Fibroblast of skin of back (primary cell): Measurements from ENCODE around the gene WDR86.

ENCODE experiments used
- DNase-seq: peaks from one replicate; pipeline ENCODE4 v3.0.0-alpha.2; 2013

Gene WDR86

DNA sequence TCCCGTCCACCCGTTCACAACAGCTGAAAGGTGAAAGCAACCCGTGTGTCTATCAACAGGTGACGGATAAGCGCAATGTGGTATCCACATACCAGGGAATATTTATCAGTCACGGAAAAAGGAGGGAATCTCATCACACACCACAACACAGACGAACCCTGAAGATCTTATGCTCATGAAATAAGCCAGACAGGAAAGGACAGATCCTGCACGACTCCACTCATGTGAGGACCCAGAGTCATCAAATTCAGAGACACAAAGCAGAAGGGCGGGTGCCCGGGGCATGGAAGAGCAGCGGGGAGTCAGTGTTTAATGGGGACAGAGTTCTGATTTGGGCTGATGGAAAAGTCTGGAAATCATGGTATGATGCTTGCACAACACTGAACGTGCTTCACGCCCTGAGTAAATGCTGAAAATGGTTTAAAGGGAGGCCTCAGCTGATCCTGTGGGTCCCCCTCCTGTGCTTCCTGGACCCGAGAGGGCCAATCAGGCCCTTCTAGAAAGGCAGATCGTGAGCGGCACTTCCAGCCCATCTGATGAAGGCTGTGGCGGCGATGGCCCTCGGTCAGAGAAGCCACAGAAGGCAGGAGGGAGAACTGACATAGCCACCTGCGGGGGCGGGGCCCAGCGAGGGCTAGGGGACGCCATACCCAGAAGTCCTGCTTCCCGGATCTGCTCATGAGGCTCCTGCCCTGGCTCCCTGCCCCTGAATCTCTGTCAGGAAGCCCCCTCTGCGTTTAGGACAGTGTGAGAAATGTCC, 19.1 kb downstream of the WDR86 start:
- no peak for DNase-seq

DNA sequence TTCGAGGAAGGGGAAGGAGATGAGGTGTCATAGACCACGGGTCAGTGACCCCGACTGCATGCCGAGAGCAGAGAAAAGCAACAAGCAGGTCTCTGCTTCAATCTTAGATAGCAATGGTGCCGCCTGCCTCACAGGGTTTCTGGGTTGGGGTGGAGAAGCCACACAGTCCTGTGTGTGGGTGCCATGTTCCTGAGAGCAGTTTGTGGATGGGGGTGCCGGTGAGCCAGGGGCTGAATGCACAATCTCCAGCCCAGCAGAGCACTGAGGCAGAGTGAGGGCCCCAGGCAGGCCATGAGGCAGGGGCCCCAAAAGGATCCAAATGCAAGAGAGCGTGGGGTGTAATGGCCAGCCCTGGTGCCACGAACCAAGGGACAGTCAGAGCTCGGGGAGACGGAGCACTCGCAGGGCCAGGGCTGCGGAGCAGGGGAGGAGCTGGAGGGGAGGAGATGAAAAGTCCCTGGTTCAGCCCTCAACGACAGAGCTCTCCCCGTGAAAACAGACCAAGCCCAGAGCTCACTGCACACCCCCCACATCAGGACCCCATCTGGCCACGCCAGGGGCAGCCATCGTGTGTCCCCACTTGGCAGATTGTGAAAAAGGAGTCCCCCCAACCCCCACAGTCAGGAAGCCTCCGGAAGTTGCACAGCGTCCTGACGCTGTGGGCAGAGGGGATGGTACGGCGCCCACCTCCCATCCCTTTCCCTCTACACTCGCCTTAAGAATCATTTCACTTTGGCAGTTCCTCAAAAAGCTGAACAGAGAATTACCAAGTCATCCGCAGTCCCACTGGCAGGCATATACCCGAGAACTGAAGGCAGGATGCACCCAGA, 19.9 kb downstream of the WDR86 start:
- DNase-seq = no peak

DNA sequence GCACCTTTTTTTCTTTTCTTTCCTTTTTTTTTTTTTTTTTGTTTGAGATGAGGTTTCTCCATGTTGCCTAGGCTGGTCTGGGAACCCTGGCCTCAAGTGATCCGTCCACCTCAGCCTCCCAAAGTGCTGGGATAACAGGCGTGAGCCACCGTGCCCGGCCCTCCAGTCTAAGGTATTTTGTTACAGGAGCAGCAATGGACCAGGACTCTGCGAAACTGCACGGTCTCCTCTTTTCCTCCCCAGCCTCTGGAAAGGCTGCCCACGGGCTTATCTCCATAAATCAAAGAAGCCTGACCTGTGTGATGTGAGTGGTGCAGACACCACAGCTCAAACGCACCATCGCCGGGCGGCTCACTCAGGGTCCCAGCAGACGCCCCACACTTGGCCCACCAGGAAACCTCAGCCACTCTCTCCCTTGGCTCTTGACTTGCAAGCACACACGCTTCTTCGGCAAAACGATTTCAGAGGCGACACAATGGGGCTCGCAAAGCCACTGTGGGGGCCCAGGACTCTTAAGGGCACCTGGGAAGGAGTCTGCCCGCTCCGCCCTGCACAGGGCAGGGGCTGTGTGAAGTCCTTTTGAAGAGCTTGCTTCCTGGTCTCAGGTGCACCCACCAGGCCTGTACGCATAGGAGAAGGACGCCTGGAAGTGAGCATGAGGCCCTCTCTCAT, 20.6 kb downstream of the WDR86 start:
- DNase-seq = no peak

DNA sequence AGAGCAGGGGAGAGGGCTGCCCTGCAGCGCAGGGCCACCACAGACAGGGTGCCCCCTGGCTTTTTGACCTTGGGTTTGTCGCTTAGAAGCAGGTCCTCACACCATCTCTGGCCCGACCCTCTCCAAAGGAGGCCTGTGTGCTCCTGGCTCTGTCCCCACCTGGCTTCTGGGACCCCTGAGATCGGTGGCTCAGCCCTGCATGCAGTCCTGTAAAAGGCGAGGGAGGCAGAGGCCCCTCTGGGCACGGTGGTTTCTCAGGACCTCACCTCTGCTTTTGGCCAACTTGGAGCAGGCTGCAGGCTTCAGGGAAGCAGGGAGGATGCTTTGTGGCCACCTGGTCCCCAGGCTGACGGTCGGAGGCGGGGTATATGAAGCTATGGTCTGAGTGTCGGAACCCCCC, 21.4 kb downstream of the WDR86 start:
- DNase-seq = no peak

DNA sequence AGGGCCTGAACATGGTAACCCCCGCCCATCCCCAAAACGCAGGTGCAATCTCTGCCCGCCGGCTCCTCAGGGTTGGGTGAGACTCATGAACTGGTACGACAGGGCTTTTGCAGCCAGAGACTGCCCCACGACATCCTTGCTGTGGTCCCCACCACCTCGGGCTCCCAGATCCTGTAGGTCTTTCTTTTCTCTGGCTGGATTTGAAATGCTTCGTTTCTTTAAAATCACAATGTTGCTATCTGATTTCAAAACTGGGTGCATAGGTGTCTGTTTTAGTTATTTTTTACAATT, 21.9 kb downstream of the WDR86 start:
- DNase-seq = no peak

DNA sequence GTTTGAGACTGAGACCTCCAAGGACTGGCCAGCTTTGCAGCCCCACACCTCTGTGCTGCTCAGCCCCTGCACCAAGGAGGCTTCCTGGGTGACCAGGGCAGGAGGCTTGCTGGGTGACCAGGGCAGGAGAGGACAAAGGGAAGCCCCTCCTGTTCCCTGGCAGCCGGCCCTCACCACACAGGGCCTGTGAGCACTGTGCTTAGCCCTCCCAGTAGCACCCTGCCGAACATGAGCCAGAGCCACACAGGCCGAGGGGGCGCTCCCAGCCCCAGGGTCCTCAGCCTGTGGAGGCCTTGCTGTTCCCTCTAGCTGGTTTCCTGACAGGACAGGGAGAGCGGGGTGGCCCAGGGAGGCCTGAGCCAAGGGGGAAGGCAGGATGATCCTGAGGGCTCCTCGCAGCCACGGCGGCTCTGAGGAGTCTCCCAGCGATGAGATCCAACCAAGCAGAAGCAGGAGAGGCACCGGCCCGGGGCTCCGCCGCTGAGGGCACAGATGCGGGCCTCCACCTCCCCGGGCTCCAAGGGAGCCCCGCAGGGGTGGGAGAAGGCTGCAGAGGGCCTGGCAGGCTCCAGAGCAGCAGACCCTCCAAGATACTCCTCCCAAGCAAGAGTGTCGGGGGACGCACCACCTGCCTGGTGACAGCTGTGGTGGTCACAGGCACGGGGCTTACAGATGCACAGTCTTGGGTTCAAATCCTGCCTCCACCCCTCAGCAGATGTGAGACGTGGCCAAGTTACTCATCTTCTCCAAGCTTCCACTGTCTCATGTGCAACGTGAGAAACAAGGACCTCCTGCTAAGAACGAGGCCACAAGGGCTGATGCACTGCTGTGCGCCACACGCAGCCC, 22.5 kb downstream of the WDR86 start:
- DNase-seq = no peak

DNA sequence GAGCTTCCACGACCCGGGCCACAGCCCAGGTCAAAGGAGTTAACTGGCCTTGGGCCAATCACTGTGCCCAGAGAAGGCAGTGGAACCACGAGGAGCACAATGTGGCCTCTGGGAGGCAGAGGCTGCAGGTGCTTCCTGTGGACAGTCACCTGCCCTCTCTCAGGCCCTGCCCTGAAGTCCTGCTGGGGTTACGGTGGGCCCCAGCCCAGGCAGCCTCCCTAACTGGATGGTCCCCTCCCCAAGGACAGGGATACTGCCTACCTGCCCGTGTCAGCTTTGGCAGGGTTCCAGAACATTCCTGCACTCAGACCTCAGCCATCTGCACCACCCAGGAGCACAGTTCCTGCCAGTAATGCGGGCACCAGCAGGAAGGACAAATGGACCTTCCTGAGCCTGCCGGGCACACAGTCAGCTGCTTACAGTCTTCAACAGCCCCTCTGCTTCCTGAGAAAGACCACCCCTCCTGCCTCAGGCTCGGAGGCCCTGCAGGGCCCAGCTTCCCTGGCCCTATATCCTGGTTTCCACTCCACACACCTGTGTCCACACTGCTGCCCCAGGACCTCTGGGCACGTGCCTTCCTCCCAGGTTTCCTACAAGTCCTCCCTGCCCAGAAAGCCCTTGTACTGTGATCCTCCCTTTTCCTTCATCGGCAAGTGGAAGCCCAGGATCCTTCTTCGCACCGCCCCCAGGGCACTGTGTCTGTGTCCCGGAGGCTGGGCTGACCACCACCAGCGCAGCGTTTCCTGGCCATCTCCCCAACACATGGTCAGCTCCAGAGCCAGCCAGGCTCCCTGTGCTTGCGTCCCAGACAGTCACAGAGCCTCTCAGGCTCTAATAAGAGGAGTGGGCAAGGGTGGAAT, 23.3 kb downstream of the WDR86 start:
- no peak for DNase-seq

DNA sequence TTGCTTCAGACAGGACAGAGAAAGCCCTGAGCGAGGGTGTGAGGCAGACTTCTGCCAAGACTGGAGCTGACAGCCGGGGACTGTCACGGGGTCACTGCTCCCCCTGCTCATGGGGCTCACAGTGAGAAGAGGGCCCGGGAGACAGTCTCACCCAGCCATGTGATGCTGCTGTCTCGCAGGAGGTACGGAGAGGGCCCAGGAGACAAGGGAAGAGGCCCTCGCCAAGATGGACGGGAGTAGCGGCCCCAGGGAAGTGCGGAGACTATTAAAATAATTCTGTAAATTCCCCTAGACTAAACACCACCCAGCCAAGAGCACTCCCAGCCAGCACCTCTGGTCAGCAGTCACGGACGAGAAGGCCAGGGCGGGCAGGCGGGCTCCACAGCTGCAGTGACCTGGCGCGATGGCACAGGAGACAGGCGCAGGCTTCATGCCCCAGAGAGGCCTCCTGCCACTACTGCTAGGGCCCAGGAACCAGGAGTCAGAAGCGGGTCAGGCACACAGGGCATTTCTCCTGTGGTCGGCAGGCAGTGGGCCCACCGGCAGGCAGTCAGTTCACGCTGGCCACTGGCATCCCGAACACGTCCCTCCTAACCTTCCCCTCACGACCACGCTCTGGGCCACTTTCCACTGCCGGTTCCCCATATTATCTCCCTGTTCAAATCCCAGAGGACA, 24.1 kb downstream of the WDR86 start:
- DNase-seq = no peak

DNA sequence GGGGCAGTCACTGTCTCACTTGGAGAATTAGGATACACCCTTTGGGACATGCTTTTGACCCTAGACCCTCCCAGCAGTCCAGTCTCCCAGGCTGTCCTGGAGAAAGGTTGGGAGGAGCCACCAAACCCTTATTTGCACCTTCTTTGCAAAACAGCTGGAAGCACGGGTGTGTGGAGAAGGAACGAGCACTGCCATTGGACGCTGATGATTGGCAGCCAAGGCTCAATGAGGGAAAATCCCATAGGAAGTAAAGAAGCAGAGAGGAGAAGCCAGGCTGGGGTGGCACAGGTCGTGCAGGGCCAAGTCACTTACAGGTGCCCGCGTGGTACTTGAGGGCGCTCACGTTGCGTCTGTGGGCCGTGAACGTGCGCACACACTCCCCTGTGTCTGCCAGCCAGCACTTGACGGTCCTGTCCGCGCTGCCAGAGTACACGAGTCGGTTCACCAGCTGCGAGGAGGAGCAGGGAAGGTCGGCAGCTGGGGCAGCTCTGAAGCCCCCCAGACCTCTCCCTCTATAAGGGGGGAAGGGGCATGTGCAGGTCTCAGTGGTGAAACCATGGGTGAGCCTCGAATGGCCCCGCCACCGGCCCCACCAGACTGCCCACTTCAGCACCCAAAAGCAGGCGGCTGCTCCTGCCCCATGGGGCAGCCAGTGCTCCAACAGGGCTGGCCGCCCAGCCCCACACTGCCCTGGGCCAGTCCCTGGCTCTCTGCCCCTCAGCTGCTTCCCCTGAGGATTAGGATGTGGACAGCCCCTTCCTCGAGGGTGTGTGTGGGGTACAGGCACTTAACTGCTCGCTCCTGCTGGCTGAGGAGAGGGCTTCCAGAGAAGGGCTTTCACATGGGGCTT, 24.8 kb downstream of the WDR86 start:
- no peak for DNase-seq

DNA sequence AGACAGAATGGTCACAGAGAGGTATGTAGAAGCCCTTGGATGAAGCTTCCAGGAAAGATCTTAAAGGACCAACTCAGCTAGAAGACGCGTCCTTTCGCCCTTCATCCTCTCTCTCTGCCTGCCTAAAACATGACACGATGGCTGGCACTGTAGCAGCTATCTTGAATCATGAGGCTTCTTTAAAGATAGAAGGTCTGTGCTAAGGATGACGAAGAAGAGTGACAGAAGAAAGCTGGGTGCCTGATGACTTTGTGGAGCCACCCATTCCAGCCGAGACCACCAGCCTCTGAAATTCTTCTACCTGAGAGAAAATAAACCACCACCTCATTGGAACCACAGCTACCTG, 25.5 kb downstream of the WDR86 start:
- DNase-seq = no peak

DNA sequence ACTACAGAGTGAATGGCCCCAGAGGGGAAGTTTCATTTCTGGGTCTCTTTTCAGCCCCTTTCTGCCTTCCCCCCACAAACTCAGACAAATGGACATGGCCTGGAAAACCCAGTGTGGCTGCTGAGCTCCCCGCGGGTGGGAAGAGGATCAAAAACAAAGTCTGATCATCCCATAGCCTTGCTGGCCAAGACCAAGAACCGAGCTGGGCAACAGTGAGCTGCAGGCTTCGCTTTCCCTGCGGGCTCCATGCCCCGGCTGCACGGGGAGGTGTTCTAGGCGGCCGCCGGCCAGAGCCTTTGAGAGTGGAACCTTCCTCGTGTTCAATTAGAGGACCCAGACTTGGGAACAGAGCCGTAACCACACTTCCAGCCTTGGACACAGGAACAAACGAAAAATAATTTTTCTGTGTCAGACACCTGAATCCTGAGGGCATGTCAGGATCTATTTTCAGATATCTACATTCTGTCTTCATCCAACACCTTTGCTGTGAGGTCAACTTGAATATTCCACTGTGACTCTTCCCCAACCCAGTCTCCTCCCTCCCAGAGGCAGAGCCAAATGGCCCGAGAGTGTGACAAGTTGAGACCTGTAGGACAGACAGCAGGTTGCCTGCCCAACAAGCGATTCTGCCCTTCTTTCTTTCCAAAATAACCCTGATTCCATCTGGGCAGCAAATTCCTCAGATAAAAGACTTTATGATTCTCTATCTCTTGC, 26.0 kb downstream of the WDR86 start:
- DNase-seq = no peak

DNA sequence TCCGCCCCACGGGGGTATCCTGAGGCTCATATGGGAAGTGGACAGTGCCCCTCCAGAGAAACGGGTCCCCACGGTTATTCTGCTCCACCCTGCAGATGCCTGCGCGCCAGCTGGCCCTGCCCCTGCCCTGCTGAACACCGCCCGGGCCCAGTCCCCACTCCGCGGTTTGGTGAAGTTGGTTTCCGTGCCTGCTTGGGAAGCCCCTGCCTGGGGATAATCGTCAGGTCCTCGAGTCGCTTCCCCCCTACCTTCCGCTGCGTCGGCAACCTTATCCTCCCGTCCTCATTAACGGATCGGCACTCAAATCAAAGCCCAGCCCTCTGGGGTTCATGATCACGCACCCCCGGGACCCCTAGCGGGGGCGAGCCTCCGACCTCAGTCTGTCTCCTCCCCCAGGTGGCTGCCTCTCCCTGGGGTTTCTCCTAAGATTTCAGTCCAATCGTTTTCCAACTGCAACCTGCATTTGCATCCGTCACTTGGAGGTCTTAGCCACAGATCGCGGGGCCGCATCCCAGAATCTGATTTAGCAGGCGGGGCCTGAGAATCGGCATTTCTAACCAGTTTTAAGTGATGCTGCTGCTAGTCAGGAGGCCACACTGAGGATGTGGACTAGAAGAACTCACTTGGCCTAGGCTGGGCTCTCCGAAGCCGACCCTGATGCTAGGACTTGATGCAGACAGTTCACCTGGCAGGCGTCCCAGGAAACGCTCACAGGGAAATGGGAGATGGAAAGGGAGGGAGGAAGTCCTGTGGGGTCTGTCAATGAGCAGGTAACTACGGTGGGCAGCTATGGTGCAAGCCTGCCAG, 27.6 kb downstream of the WDR86 start:
- DNase-seq = no peak

DNA sequence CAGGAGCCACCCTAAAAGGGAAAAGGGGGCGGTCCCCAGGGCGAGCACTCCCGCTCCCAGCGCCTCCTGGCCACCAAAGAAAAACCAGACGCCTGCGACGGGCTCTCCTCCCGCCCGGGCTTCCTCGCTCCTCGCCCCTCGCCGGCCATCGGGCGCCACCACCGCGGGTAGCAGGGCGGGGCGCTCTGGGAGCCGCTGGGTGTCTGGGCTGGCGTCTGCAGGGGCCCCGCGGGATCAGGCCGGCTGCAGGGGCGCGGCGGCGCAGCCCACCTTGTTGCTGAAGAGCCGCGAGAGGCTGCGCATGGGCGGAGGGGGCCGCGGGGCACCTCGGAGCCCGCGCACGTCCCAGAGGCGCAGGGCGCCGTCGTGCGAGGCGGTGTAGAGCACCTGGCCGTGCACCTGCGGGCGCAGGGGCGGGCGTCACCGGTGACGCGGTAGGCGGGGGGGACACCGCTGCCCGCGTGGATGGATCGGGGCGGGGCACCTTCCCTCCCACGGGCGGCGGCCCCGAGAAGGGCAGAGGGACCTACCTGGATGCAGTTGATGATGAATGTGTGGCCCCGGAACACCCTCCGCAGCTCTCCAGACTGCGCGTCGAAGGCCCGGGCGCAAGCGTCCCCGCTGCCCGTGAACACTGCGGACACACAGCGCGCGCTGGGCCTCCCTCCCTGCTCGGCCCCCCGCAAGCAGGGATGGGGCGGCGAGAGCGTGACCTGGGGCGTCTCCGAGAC, 28.3 kb downstream of the WDR86 start:
- DNase-seq = no peak

DNA sequence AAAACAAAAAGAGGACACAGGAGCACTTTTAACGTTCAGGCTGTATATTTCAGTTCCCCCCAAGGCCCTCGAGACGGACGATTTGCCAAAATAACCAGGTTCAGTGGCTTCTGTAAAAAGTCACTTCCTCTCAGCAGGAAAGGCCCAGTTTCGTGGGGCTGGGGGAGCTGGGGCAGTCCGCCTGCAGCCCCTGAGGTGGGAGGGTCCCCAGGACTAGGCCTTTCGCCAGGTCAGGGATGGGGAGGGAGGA, 28.8 kb downstream of the WDR86 start:
- no peak for DNase-seq

DNA sequence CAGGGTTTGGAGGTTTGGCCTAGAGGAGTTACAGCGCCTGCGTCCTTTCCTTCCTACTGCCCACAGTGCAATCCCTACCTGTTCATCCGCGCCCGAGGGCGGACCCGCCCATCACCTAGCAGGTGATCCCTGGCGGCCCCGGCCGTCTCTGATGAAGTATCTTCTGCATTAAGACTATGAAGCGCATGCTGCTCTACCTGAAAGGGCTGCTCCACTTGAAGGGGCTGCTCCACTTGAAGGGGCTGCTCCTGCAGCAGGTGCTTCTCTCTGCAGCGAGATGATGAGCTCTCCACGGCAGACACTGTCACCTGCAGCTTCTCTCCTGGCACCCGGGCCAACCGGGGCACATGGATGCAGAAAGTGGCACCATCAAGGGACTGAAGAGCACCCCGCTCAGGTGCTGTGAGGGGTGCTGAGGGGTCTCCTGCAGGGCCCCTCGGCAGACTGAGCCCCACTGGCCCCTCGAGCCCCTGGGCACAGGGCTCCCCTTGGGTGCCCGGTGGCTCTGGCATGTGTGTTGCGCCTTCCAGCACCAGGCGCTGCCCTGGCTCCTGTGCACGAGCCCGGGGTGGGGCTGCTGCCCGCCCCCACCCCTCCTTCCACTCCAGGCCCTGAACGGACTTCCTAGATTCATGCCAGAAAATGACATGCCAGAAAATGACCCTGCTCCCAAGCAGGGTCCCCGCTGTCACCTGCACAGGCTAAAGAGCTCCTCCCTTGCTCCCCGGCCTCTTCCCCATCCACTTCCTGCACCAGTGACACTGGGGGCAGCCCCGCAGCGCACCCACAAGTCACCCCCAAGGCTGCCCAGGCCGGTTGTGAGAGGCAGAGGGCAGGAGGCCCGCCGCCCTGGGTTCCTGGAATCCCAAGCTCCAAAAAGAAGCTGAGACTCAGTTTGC, 29.4 kb downstream of the WDR86 start:
- no peak for DNase-seq

DNA sequence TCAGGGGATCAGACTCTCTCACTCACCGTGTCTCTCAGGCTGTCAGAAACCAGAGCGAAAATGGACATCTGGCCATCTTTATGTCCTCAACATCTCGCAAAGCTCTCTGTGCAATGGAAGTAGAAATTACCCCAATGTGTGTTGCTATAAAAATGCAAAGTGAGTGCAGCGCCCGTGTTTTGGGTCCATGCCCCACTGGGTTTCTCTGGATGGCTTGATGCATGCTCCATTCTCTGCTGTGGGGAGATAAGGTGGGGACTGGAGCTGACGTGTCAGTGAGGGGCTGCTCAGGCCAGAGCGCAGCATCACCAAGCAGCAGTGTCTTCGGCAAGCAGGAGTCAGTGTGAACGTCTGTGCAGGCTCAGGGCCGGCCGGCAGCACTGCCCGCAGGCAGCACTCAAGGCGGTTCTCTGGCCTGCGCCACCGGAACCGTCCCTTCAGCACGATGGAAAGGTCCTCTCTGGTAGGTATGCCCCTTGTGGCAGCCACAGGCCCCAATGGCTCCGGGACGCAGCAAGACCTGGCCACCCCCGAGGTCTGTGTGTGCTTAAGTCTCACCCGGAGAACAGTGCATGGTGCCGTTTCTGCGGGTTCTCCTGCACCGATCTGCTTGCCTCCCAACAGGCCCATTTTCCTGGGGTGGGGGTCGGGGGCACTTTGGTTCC, 30.2 kb downstream of the WDR86 start:
- DNase-seq = no peak

DNA sequence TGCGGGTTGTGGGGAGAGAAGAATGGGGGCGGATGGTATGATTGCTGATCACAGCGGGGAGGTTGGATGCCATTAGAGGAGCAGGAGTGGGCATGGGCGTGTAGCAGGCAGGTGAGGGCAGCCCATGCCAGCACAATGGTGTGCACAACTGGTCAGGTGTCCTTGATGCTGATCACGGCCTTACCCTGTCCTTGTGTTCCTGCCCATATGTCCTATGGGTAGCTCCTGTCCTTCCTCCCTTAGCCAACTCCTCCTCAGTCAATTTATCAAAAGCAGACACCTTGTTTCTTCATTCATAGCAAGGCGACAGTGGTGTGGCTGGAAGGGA, 30.7 kb downstream of the WDR86 start:
- no peak for DNase-seq
